ENCODE data around the gene OBSCN. TPM values are rescaled to one million over a fixed set of nuclear protein-coding genes. Genes with fewer than 3 reads are reported as not detected.

The OBSCN gene
- total and polyA plus RNA-seq, 10 of the 15 experiments (the other 5 are each of a cell fraction or from before 2014, with no cell fraction given): 0.01 to 0.36 (median 0.08) TPM; not detected in 2

GRCh38 chr1:228241259-228241658, 33.4 kb downstream of the OBSCN start:
- in situ Hi-C loops (cut with MboI): no loop called here
- BruUV-seq (replicated peaks): no TSS peak
- ChIA-PET POLR2A (no interaction called here), SMC1A (ENCODE audit: uncharacterized antibody, unreplicated experiment) (no interaction called here), RAD21 (ENCODE audit: unreplicated experiment) (no interaction called here), CTCF (no interaction called here)
- WGBS (ENCODE audit: insufficient coverage, insufficient replicate concordance, low lambda C conversion rate, missing lambda C conversion rate): 26% methylated on average over 2 of the region's 2 CpGs
- Histone ChIP-seq H3K9me3 (replicated peaks; ENCODE audit: control insufficient read depth, insufficient read depth, low read length) (peaks cover 2% of the 10 kb centered on the region; the same call in 2 of the 3 replicates), H3K36me3 (ENCODE audit: control insufficient read depth in 2 of 2, insufficient read depth in 2 of 2, low read length in 1 of 2) (no peaks in the 10 kb centered on the region), H3K4me3 (no peak overlapping the region), H3K9ac (ENCODE audit: control insufficient read depth, insufficient read depth, low read length) (no peak overlapping the region), H3K79me2 (ENCODE audit: control insufficient read depth, insufficient read depth, low read length) (no peaks in the 10 kb centered on the region), H4K20me1 (ENCODE audit: control insufficient read depth, insufficient read depth) (no peaks in the 10 kb centered on the region), H3K27me3 (replicated peaks in 1 of 2; ENCODE audit: control insufficient read depth in 2 of 2, insufficient read depth in 2 of 2, low read length in 1 of 2) (no peaks in the 10 kb centered on the region), H3K4me1 (ENCODE audit: control insufficient read depth, insufficient read depth, low read length) (no peaks in the 10 kb centered on the region), H2AFZ (ENCODE audit: control insufficient read depth, low read depth, low read length) (no peak overlapping the region), H3K4me2 (ENCODE audit: control insufficient read depth, insufficient read depth) (no peak overlapping the region), H3K27ac (ENCODE audit: control insufficient read depth, insufficient read depth) (no peak overlapping the region)
- intact Hi-C loops (cut with micrococcal nuclease; ENCODE audit: unreplicated experiment): no loop called here
- FAIRE-seq: no peak
- ATAC-seq: no peak
- DNase-seq (ENCODE audit: low read depth, low spot score): no peak
- TF ChIP-seq SMAD1 (IDR thresholded peaks at IDR 0.05; ENCODE audit: low read depth, partially characterized antibody): no peak
- TF ChIP-seq RELA (IDR thresholded peaks at IDR 0.05; ENCODE audit: borderline replicate concordance, partially characterized antibody): no peak
- no peak for TF ChIP-seq IRF5 (IDR thresholded peaks at IDR 0.05; ENCODE audit: borderline replicate concordance)
- no peak for TF ChIP-seq FOXK2 (IDR thresholded peaks at IDR 0.05)
- no peak for TF ChIP-seq TCF12 (IDR thresholded peaks at IDR 0.05; ENCODE audit: low read depth, low read length)
- TF ChIP-seq MTA3 (IDR thresholded peaks at IDR 0.05; ENCODE audit: borderline replicate concordance, low read length): no peak
- TF ChIP-seq SKIL (IDR thresholded peaks at IDR 0.05; ENCODE audit: low read depth, poor library complexity, severe bottlenecking): no peak
- TF ChIP-seq PBX3 (IDR thresholded peaks at IDR 0.05; ENCODE audit: insufficient replicate concordance, low read depth, low read length): no peak
- TF ChIP-seq EZH2 (IDR thresholded peaks at IDR 0.05; ENCODE audit: borderline replicate concordance, control insufficient read depth, low read depth, low read length): no peak
- TF ChIP-seq PRDM15 (CRISPR knock-in tag; IDR thresholded peaks at IDR 0.05): no peak
- no peak for TF ChIP-seq NFIC (IDR thresholded peaks at IDR 0.05; ENCODE audit: low read depth, low read length)
